Astrocyte of the cerebellum (primary cell): ENCODE results near the gene CHRNE.

Source experiments
- DNase-seq: peaks from one replicate; pipeline ENCODE4 v3.0.0-alpha.2; 2011; ENCODE audit warnings: low read depth
- H3K4me3 ChIP-seq: 2 replicates; pipeline ENCODE4 v1.5.1; 2011; ENCODE audit warnings: mild to moderate bottlenecking, low read depth, low read length, moderate library complexity
- CTCF ChIP-seq: IDR thresholded peaks from 2 replicates; pipeline ENCODE4 v1.5.1; 2012; ENCODE audit warnings: low read length, low read depth, moderate library complexity, mild to moderate bottlenecking; ENCODE audit errors: missing control alignments
- in situ Hi-C: cut with HindIII; loops from 2 replicates; pipeline ENCODE4 v1.10.0; 2017; ENCODE audit warnings: low sequenced_read_pairs

Gene CHRNE

GRCh38 chr17:4854111-4854681 is 48.7 kb downstream of the CHRNE start:
- no peak for DNase-seq
- in situ Hi-C loops, result loop anchor here (5.0 kb wide), 1 partner anchor 127 kb away; no protein-coding TSS in a partner anchor
- TF ChIP-seq CTCF, result no peak
- no peak overlapping the region for H3K4me3 ChIP-seq

DNA sequence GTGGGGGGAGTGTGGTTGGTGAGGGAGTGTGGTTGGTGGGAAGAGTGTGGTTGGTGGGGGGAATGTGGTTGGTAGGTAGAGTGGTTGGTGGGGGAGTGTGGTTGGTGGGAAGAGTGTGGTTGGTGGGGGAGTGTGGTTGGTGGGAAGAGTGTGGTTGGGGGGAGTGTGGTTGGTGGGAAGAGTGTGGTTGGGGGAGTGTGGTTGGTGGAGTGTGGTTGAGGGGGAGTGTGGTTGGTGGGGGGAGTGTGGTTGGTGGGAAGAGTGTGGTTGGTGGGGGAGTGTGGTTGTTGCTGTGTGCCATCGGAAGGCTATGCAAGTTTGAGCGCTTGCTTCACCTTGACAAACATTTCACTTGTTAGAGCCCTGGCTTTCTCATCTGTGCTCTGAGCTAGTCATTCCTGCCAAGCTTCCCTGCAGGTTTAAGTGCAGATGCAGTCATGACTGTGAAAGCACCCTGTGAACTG is 49.7 kb downstream of the CHRNE start:
- no peak overlapping the region for H3K4me3 ChIP-seq
- in situ Hi-C loops, result loop anchor here (5.0 kb wide), 1 partner anchor 126 kb away; no protein-coding TSS in a partner anchor
- no peak for TF ChIP-seq CTCF
- no peak for DNase-seq

DNA sequence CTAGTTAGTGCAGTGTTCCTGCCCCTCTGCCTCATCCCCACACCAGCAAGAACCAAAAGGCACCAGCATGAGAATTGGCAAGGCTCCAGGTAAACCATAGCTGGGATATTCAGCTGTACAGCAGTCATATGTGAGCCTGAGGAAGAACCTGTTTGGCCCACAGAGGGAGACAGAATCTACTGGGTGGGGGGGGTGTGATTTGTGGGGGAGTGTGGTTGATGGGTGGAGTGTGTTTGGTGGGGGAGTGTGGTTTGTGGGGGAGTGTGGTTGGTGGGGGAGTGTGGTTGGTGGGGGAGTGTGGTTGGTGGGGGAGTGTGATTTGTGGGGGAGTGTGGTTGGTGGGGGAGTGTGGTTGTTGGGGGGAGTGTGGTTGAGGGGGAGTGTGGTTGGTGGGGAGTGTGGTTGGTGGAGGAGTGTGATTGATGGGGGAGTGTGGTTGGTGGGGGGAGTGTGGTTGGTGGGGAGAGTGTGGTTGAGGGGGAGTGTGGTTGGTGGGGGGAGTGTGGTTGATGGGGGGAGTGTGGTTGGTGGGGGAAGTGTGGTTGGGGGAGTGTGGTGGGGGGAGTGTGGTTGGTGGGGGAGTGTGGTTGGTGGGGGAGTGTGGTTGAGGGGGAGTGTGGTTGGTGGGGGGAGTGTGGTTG is 50.2 kb downstream of the CHRNE start:
- H3K4me3 ChIP-seq, result no peak overlapping the region
- peak; percentile 23 for DNase-seq
- in situ Hi-C loops, result loop anchor here (5.0 kb wide), 1 partner anchor 125 kb away; no protein-coding TSS in a partner anchor
- no peak for TF ChIP-seq CTCF

DNA sequence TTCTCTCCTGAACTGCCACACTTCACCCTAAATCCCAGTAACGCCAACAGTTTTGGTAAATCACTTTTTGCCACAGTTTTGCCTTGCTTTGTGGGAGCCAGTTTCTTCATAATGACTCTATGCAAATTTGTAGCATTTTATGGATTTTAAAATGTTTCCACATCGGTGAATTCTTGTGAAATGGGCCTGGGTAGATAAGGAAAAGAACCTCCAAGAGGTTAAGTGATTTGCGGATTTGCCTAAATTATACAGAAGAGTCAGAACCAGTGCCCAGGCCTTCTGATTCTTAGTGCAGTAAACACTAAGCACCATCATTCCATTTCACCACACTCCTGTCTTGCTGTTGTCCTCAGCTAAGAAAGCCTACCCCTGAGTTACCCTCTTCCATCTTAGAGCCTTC is 51.8 kb downstream of the CHRNE start:
- DNase-seq, result no peak
- H3K4me3 ChIP-seq, result no peak overlapping the region
- in situ Hi-C loops, result loop anchor here (5.0 kb wide), 1 partner anchor 124 kb away; no protein-coding TSS in a partner anchor
- TF ChIP-seq CTCF, result no peak

DNA sequence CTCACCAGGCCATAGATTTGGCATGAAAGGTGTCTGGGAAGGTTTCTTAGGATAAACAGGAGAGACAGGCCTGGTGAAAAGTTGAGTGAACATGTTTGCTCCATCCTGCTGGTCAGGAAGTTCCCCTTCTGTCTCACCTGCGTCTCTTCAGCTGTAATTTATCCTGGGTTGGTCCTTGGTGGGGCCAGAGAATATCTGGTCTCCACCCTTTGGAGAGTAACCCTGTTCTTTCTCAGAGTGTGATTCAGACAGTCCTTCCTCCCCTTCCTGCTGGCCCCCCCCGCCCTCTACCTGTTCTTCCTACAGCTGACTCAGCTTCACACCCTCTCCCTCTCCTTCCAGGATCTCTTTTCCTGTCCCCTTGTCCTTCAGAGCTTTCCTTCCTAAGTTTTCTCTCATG is 52.7 kb downstream of the CHRNE start:
- H3K4me3 ChIP-seq, result no peak overlapping the region
- TF ChIP-seq CTCF, result no peak
- in situ Hi-C loops, result loop anchor here (5.0 kb wide), 1 partner anchor 123 kb away; no protein-coding TSS in a partner anchor
- no peak for DNase-seq

DNA sequence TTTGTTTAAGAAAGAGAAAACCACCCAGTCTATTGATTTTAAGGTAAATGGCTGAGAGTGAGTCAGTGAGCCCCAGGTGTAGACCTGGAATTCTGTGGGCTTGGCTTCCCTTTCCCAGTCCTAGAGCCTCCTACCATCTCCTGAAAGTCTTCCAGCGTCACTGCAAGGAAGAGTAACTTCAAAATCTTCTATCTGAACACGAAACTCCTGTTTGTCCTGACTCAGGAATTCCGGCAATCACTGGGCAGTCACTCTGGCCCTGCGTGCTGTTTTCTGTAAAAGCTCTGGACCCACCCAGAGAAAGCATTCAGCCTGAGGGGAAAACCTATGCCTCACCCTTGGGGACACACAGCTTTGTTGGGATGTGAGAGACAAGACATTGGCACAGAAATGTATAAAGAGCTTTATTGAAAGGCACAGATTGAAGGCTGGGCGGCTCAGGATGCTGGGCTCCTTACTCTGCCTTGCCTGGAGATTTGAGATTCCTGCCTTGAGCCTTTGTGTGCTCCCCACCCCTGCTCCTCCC is 53.8 kb downstream of the CHRNE start:
- in situ Hi-C loops, result no loop called here
- TF ChIP-seq CTCF, result no peak
- no peak overlapping the region for H3K4me3 ChIP-seq
- no peak for DNase-seq
